LNCAP (cell line): ENCODE results near the gene SENP1.

Experiments
- TF ChIP-seq, protein P1 (sequence below): fragments of 450-650 bp; IDR thresholded peaks from 2 replicates; pipeline ENCODE4 v1.5.1; 2017; ENCODE audit warnings: mild to moderate bottlenecking

The SENP1 gene

DNA sequence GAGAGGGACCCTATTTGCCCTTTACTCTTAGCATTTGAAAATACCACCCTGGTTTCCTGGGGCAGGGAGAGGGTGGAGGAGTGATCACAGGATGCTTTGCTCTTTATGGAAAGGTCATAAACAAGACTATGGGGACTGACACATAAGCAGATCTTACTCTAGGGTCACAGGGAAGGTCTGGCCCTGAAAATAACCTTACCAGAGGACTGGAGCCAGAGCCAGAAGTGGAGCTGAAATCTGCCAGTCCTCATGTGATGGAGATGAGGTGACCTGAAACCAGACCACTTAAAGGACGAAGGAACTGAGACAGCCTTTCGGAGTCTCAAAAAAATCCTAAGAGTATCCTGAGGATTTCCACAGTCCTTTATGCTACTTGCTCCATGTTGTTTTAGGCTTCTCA, 25.6 kb upstream of the SENP1 start:
- TF ChIP-seq, protein P1, sequence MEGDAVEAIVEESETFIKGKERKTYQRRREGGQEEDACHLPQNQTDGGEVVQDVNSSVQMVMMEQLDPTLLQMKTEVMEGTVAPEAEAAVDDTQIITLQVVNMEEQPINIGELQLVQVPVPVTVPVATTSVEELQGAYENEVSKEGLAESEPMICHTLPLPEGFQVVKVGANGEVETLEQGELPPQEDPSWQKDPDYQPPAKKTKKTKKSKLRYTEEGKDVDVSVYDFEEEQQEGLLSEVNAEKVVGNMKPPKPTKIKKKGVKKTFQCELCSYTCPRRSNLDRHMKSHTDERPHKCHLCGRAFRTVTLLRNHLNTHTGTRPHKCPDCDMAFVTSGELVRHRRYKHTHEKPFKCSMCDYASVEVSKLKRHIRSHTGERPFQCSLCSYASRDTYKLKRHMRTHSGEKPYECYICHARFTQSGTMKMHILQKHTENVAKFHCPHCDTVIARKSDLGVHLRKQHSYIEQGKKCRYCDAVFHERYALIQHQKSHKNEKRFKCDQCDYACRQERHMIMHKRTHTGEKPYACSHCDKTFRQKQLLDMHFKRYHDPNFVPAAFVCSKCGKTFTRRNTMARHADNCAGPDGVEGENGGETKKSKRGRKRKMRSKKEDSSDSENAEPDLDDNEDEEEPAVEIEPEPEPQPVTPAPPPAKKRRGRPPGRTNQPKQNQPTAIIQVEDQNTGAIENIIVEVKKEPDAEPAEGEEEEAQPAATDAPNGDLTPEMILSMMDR = no peak

DNA sequence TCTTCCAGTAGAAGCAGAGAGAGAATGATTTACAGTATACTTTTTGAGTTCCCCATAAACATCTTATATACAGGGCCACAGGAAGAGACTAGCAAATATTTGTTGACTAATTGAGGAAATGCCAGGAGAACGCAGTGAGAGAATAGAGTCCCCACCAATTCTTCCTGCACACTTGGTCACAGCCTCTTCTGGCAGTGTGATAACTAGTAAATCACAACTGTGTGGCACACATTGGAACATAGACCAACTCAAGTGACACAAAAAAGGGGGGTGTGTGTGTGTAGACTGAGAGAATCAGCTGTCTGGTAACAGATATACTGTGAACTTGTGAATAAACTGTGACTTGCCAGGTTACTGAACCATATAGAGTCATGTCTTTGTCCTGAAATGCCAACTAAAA, 23.5 kb upstream of the SENP1 start:
- TF ChIP-seq, protein P1 = no peak

DNA sequence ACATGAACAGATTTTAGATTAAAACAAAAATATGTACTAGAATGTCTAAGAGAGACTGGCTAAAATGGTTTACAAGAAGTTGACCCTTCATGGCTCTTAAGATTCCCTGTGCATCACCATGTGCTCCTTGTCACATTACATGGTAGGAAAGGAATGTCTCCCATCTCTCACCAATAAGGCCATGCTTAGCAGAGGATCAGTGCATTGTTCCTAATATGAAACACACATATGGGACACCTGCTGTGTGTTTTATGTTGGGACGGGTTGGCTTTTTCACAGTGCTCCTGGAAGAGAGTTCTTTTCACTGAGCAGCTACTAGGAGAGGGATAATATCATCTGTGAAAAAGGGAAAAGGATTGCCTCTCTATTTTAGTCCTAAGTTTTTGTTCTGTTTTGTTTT, 22.9 kb upstream of the SENP1 start:
- TF ChIP-seq, protein P1 = no peak

DNA sequence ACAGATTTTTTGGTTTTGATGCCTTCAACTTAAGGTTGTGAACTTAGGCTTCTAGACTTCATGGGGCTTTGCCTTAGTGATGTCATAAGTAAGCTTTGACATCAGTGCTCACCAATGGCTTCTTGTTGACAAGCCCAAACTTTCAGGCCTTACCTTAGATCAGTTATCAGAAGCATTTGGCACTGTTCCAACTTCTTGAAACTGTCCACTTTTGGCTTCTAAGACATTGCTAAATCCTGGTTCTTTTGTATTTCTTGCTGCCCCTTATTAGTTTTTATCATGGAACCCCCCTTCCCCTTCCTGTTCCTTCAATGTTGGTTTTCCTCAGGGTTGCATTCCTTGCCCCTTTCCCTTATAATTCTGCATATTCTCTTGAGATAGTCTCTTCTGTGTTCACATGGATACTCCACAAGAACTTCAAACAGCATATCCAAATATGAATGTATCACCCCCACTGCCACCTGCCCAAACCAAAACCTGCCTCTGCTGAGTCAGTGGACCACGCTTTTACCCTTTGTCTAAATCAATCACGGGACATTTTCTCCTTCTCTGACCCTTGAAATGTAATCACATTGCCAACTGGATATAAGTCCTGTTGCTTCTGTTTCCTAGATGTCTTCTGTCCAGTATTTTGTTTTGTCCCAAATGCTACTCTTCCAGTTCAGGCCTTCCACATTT, 21.2 kb upstream of the SENP1 start:
- TF ChIP-seq, protein P1 = no peak

DNA sequence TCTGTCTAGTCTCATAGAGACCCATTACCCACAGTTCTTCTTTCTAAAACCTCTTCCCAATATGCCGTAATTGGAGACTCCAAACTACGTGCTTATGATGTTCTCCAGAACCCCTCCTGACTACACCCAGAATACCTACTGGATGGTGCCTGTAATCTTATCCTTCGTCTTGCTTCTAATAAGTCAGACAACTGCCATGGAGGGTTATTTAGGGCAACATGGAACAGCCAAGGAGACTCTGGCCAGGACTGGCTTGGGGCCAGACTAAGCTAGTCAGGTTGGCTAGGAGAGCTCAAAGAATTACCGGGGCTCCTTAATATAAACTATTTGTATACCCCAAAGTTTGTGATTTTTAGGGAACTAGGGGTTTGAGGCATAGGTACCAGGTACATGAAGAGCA, 20.1 kb upstream of the SENP1 start:
- TF ChIP-seq, protein P1 = no peak

DNA sequence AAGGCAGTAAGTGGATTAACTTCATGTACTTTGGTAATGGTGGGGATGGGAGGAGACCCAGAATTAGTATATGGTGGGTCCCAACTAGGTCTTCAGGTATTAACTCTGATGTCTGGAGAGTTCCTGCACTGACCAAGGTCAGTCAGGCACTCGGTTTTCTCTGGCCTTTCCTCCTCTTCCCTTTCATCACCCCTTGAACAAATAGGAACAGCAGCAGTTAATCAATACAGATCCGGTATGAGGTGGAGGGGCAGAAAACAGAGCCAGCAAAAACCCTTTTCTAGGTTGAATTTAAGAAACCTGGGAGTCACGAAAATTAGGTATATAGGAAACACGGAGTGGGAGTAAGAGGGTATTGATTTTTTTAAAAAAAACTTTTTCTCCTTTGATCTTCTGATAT, 17.3 kb upstream of the SENP1 start:
- TF ChIP-seq, protein P1 = no peak

DNA sequence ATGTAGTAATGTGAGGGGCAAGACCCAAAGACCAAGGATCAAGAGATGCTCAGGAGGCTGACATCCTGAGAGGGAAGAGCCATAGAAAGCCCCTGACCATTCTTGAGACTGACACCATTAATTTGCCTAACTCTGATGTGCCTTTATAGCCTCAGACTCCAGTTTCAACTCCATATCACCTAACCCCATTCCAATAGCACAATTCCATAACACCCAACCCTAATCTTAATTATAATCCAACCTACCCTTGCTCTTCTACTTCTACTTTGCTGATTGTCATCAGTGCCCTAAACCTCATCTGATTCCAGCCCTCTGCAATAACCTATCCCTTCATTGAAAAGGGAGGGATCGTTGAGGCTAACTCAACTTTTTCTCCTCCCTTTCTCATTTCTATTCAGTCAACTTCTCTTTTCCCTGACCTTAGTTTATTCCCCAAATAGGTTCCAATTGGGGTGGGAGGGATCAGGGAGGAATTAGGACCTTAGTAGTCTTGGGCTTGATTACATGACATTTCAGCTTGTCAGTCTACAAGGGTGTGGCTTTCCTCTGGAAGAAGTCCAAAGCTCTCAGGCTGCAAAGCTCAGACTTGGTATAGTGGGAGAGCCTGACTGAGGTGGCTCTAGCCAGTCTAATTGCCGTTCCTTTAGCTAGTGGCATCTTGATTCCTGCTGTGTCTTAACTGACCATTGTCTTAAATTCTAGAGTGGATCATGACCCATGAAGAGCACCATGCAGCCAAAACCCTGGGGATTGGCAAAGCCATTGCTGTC, 16.4 kb upstream of the SENP1 start:
- TF ChIP-seq, protein P1 = no peak
